ENCODE data around the gene PUM2. TPM values are rescaled to one million over a fixed set of nuclear protein-coding genes. Genes with fewer than 3 reads are reported as not detected.
"Not testable (repeated sequence)": the region's sequence is repeated elsewhere in the genome, so short reads cannot be mapped to it uniquely, and the experiment has no call there.

Gene PUM2
- total RNA-seq, 1 donor from 2014 or later: 112 TPM

DNA sequence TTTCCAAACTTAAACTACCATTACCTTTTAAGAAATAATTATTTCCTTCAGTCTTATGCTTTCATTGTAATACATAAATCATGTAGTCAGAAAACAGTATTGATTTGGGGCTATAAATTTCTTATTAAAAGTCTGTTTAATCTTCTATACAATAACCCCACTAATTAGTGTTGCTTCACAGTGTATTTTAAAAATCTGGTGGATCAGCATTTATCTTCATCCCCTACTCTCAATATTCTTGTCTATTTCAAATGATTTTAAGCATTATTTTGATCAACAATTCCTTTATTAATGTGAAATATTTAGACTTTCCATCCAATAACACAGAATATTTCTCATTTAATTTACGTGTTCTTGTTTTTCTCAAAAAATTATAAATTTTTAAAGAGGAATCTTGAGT is 93.2 kb downstream of the PUM2 start:
- TF ChIP-seq, protein P1, sequence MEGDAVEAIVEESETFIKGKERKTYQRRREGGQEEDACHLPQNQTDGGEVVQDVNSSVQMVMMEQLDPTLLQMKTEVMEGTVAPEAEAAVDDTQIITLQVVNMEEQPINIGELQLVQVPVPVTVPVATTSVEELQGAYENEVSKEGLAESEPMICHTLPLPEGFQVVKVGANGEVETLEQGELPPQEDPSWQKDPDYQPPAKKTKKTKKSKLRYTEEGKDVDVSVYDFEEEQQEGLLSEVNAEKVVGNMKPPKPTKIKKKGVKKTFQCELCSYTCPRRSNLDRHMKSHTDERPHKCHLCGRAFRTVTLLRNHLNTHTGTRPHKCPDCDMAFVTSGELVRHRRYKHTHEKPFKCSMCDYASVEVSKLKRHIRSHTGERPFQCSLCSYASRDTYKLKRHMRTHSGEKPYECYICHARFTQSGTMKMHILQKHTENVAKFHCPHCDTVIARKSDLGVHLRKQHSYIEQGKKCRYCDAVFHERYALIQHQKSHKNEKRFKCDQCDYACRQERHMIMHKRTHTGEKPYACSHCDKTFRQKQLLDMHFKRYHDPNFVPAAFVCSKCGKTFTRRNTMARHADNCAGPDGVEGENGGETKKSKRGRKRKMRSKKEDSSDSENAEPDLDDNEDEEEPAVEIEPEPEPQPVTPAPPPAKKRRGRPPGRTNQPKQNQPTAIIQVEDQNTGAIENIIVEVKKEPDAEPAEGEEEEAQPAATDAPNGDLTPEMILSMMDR (conservative IDR thresholded peaks at IDR 0.05): no peak
- no peak overlapping the region for H3K4me3 Mint-ChIP-seq
- DNase-seq (ENCODE audit: extremely low spot score, unreplicated experiment): no peak
- peaks cover 31% of the 10 kb centered on the region for H3K36me3 Mint-ChIP-seq
- no peaks in the 10 kb centered on the region for H3K9me3 Mint-ChIP-seq
- no peaks in the 10 kb centered on the region for H3K27me3 Mint-ChIP-seq
- no peaks in the 10 kb centered on the region for H3K4me1 Mint-ChIP-seq (ENCODE audit: unreplicated experiment)
- no peak overlapping the region for H3K27ac Mint-ChIP-seq

GRCh38 chr2:20254731-20255130 is 95.9 kb downstream of the PUM2 start:
- TF ChIP-seq, protein P1 (conservative IDR thresholded peaks at IDR 0.05): no peak
- H3K9me3 Mint-ChIP-seq: no peaks in the 10 kb centered on the region
- no peaks in the 10 kb centered on the region for H3K27me3 Mint-ChIP-seq
- peaks cover 42% of the 10 kb centered on the region for H3K36me3 Mint-ChIP-seq
- H3K4me3 Mint-ChIP-seq: no peak overlapping the region
- H3K27ac Mint-ChIP-seq: no peak overlapping the region
- DNase-seq (ENCODE audit: extremely low spot score, unreplicated experiment): no peak
- no peaks in the 10 kb centered on the region for H3K4me1 Mint-ChIP-seq (ENCODE audit: unreplicated experiment)

GRCh38 chr2:20250436-20250835 is 100.2 kb downstream of the PUM2 start:
- H3K27me3 Mint-ChIP-seq: no peaks in the 10 kb centered on the region
- DNase-seq (ENCODE audit: extremely low spot score, unreplicated experiment): no peak

DNA sequence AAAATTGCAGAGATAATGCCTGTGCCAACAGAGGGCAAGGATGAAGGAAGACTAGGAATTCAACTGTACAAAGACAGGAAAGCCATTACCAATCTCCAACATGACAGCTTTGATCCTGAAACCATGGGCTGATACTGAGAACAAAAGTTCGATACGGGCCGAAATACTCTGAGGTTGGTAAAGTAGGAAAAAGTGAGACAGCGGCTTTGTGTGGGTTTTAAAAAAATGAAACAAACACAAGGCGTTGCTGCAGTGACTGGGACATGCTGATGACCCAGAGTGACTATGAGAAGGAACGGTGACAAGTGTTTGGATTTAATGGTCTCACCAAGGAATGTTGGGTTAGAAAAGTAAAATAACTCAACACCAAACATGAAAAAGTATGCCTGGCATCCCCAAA is 101.5 kb downstream of the PUM2 start:
- Mint-ChIP-seq H3K9me3 (no peaks in the 10 kb centered on the region), H3K27me3 (no peaks in the 10 kb centered on the region), H3K4me1 (ENCODE audit: unreplicated experiment) (no peaks in the 10 kb centered on the region), H3K27ac (no peak overlapping the region), H3K36me3 (peaks cover 46% of the 10 kb centered on the region), H3K4me3 (no peak overlapping the region)
- DNase-seq (ENCODE audit: extremely low spot score, unreplicated experiment): no peak
- TF ChIP-seq, protein P1 (conservative IDR thresholded peaks at IDR 0.05): no peak

More at GRCh38 chr2:20250436-20250835, 100.2 kb downstream of the PUM2 start:
- Mint-ChIP-seq H3K36me3 (peaks cover 48% of the 10 kb centered on the region), H3K27ac (no peak overlapping the region), H3K9me3 (no peaks in the 10 kb centered on the region), H3K4me3 (no peak overlapping the region), H3K4me1 (ENCODE audit: unreplicated experiment) (no peaks in the 10 kb centered on the region)
- TF ChIP-seq, protein P1 (conservative IDR thresholded peaks at IDR 0.05): no peak

DNA sequence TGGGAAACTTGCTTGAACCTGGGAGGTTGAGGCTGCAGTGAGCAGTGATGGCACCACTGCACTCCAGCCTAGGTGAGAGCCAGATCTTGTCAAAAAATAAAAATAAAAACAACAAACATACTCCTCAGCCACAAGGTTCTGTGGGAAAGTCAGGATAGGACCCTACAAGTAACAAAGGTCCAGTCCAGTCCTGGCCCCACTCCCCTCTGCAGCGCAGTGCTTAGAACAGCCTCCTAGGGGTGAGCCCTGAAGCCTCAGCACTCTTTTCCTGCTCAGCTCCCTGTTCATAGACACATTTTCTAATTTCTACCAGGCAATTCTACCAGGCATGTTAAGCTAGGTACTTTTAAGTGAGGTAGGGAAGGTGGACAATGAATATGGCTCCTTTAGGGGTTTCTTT is 103.6 kb downstream of the PUM2 start:
- TF ChIP-seq, protein P1 (conservative IDR thresholded peaks at IDR 0.05): no peak
- Mint-ChIP-seq H3K27me3 (no peaks in the 10 kb centered on the region), H3K27ac (no peak overlapping the region), H3K4me1 (ENCODE audit: unreplicated experiment) (peaks cover 7% of the 10 kb centered on the region), H3K9me3 (no peaks in the 10 kb centered on the region), H3K4me3 (no peak overlapping the region), H3K36me3 (peaks cover 35% of the 10 kb centered on the region)
- DNase-seq (ENCODE audit: extremely low spot score, unreplicated experiment): no peak

DNA sequence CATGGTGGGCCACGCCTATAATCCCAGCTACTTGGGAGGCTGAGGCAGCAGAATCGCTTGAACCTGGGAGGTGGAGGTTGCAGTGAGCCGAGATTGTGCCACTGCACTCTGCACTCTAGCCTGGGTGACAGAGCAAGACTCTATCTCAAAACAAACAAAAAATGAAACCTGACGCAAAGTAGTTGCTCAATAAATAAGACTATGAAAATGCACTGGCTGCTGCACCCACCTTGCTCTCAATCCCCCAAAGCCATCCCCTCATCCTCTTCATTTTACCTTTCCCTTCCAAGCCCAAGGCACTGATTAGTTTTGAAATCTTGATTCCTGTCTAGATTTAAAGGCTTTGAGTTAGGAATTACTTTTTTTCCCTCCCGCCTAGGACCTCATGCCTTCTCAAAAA is 107.0 kb downstream of the PUM2 start:
- H3K4me1 Mint-ChIP-seq (ENCODE audit: unreplicated experiment); H3K27me3 Mint-ChIP-seq; H3K27ac Mint-ChIP-seq; H3K4me3 Mint-ChIP-seq; DNase-seq (ENCODE audit: extremely low spot score, unreplicated experiment); H3K9me3 Mint-ChIP-seq: not testable (repeated sequence)
- H3K36me3 Mint-ChIP-seq: peaks cover 17% of the 10 kb centered on the region
